Natural killer cell (primary cell): ENCODE measurements around the gene PXMP4. TPM values are rescaled to one million over a fixed set of nuclear protein-coding genes. Genes with fewer than 3 reads are reported as not detected.

ENCODE experiments used
- ATAC-seq, 3 donors: fragments of 150-1000 bp in 2 of 3; fragments of 200-7000 bp in 1 of 3; cut with Tn5 transposase; 1 replicate in 1 of 3; 2 replicates in 2 of 3; pipeline ENCODE4 v1.10.0; 2021; ENCODE audit warnings: mild to moderate bottlenecking in 2 of 3, moderate library complexity in 2 of 3
- DNase-seq, 2 donors: peaks; one replicate each; pipeline versions ENCODE4 v3.0.0 to v3.0.0-alpha.2; 2013 to 2021; ENCODE audit warnings: mixed read lengths in 1 of 2
- H3K27ac ChIP-seq: one replicate; pipeline ENCODE4 v1.5.1; 2013; ENCODE audit warnings: mild to moderate bottlenecking, low read length
- H3K27me3 ChIP-seq: one replicate; pipeline ENCODE4 v1.6.1; 2013; ENCODE audit warnings: low read length; ENCODE audit not compliant: control insufficient read depth, insufficient read depth
- H3K36me3 ChIP-seq: one replicate; pipeline ENCODE4 v1.6.1; 2013; ENCODE audit warnings: low read length; ENCODE audit not compliant: control insufficient read depth, insufficient read depth
- H3K4me1 ChIP-seq: one replicate; pipeline ENCODE4 v1.6.1; 2013; ENCODE audit warnings: low read length; ENCODE audit not compliant: control insufficient read depth, insufficient read depth
- H3K4me3 ChIP-seq: one replicate; pipeline ENCODE4 v1.5.1; 2013; ENCODE audit warnings: low read length
- H3K9me3 ChIP-seq: one replicate; pipeline ENCODE4 v1.6.1; 2013; ENCODE audit warnings: low read length; ENCODE audit not compliant: control insufficient read depth, insufficient read depth
- H3K27ac Mint-ChIP-seq, 2 donors: one replicate each; pipeline ENCODE4 v1.8.0; 2022; ENCODE audit warnings: mild to moderate bottlenecking in 2 of 2, mixed read lengths in 2 of 2, moderate library complexity in 1 of 2
- H3K27me3 Mint-ChIP-seq, 2 donors: one replicate each; pipeline ENCODE4 v1.8.0; 2022; ENCODE audit warnings: low read depth in 2 of 2, mixed read lengths in 2 of 2
- H3K36me3 Mint-ChIP-seq: one replicate; pipeline ENCODE4 v1.8.0; 2022; ENCODE audit warnings: mixed read lengths
- H3K4me1 Mint-ChIP-seq, 2 donors: one replicate each; pipeline ENCODE4 v1.8.0; 2022; ENCODE audit warnings: mixed read lengths in 2 of 2
- H3K4me3 Mint-ChIP-seq: one replicate; pipeline ENCODE4 v1.8.0; 2022; ENCODE audit warnings: mild to moderate bottlenecking, moderate library complexity, mixed read lengths
- H3K9me3 Mint-ChIP-seq, 2 donors: one replicate each; pipeline ENCODE4 v1.8.0; 2022; ENCODE audit warnings: mixed read lengths in 2 of 2
- WGBS: methylation state at CpG from one replicate; pipeline ENCODE4 v1.1.7; 2013; ENCODE audit warnings: missing lambda C conversion rate; ENCODE audit not compliant: insufficient coverage; 5-methylcytosine and 5-hydroxymethylcytosine counted together
- intact Hi-C: fragments of 100-400 bp; cut with micrococcal nuclease; formaldehyde crosslinking; loops from one replicate; pipeline ENCODE4 v1.14.2; 2022
- total RNA-seq, 4 donors: library from RNA; stranded (reverse); fragments of 120-200 nt in 1 of 4; gene quantifications; one replicate each; pipeline versions ENCODE4 v1.2.3 to v1.2.4, GENCODE V29; 2013 to 2022
- TF ChIP-seq, protein P1 (sequence below): fragments of 200-600 bp; IDR thresholded peaks from one replicate; pipeline ENCODE4 v1.8.0; 2022; ENCODE audit warnings: antibody characterized with exemption

The PXMP4 gene
- total RNA-seq, 3 donors from 2014 or later (not counting 1 experiment from before 2014, with no cell fraction given): 4.7 to 6.6 (median 6.2) TPM

DNA sequence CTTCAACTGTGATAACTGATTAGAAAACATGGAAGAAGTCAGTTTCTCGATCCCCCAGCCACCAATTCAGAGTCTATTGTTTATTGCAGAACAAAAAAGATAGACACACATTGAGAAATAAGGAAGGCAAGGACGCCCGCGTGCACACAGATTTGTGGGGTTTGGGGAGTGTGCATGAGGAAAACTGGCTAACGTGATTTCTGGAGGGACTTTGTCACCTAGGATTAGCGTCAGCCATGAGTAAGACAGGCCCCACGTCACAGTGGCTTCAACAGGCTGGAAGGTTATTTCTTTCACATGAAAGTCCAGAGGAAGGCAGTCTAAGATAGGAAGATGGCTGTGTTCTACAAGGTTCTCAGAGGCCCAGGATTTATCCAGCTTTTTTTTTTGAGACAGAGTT is 19.4 kb upstream of the PXMP4 start:
- H3K27me3 Mint-ChIP-seq: no peaks in the 10 kb centered on the region
- 94% methylated on average over 6 of the region's 7 CpGs for WGBS
- no peak overlapping the region for H3K4me3 Mint-ChIP-seq
- Histone ChIP-seq H3K27ac (no peak overlapping the region), H3K9me3 (peaks cover 10% of the 10 kb centered on the region), H3K4me1 (peaks cover 1% of the 10 kb centered on the region), H3K36me3 (no peaks in the 10 kb centered on the region), H3K27me3 (no peaks in the 10 kb centered on the region), H3K4me3 (no peak overlapping the region)
- intact Hi-C loops: no loop called here
- ATAC-seq: no peak
- peaks cover 0 to under 1% of the 10 kb centered on the region in 2 donors for H3K4me1 Mint-ChIP-seq
- no peak overlapping the region for H3K27ac Mint-ChIP-seq
- peaks cover 4 to 8% of the 10 kb centered on the region in 2 donors for H3K9me3 Mint-ChIP-seq
- TF ChIP-seq, protein P1, sequence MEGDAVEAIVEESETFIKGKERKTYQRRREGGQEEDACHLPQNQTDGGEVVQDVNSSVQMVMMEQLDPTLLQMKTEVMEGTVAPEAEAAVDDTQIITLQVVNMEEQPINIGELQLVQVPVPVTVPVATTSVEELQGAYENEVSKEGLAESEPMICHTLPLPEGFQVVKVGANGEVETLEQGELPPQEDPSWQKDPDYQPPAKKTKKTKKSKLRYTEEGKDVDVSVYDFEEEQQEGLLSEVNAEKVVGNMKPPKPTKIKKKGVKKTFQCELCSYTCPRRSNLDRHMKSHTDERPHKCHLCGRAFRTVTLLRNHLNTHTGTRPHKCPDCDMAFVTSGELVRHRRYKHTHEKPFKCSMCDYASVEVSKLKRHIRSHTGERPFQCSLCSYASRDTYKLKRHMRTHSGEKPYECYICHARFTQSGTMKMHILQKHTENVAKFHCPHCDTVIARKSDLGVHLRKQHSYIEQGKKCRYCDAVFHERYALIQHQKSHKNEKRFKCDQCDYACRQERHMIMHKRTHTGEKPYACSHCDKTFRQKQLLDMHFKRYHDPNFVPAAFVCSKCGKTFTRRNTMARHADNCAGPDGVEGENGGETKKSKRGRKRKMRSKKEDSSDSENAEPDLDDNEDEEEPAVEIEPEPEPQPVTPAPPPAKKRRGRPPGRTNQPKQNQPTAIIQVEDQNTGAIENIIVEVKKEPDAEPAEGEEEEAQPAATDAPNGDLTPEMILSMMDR: no peak
- no peaks in the 10 kb centered on the region for H3K36me3 Mint-ChIP-seq
- no peak for DNase-seq

DNA sequence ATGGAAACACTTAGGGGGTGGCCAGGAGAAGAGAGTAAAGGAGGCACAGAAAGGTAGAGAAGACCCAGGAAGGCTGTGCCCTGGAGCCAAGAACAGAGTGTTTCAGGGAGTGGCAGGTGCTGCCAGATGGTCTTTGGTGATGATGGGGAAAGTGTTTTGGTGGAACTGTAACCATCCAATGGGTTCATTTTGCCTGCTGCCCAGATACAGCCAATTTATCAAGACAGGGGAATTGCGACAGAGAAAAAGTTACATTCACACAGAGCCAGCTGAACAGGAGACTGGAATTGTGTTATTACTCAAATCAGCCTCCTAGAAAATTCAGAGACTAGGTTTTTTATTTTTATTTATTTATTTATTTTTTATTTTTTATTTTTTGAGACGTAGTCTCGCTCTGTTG is 16.9 kb upstream of the PXMP4 start:
- Histone ChIP-seq H3K9me3 (peaks cover 10% of the 10 kb centered on the region), H3K4me3 (no peak overlapping the region), H3K4me1 (peaks cover 21% of the 10 kb centered on the region), H3K27ac (no peak overlapping the region), H3K27me3 (no peaks in the 10 kb centered on the region), H3K36me3 (no peaks in the 10 kb centered on the region)
- Mint-ChIP-seq H3K4me3 (no peak overlapping the region), H3K9me3 (peaks cover 4 to 8% of the 10 kb centered on the region in 2 donors), H3K36me3 (no peaks in the 10 kb centered on the region), H3K27ac (no peak overlapping the region), H3K27me3 (no peaks in the 10 kb centered on the region), H3K4me1 (peaks cover 10 to 15% of the 10 kb centered on the region in 2 donors)
- ATAC-seq (no peak), DNase-seq (no peak)
- TF ChIP-seq, protein P1: no peak
- intact Hi-C loops: no loop called here
- WGBS: 100% methylated on average over 3 of the region's 3 CpGs

DNA sequence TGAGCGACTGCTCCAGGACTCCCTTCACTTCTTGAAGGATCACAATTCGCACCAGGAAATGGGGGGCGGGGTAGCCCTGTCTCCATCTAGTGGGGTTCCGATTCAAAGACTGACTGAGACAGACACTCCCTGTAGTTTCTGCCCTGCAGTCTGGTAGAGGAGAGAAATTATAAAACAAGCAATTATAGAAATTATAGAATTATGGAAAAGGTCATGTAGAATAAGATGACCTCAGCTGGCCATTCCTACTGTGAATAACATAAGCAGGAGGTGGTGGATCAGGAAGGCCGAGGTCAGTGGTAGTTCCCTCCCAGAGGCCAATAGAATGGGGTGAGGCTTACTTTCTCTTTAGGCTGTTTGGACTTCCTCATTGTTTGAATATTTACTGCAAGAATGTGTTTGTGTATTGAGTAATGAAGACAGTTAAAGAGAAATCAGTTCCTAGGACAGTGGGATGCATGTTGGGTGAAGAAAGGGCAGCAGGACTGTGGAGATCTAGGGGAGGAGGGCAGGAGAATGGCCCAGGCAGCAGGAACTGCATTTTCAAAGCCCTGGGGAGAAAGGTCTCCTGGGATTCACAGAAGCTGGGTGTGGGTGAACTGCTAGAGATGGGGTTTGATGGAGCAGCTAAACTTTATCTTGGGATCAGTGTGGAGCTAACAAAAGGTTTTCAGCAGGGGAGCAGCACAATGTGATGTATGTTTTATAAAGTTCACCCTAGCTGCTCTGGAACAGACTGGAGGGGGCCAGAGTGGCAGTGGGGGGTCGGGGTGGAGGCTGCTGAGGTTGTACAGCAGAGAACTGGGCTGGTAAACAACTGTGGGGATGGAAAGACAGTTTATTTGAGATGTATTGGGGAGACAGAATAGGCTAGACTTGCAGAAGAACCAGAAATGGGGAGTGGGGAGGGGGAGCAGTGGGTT is 13.8 kb upstream of the PXMP4 start:
- Histone ChIP-seq H3K4me3 (no peak overlapping the region), H3K36me3 (no peaks in the 10 kb centered on the region), H3K9me3 (peaks cover 10% of the 10 kb centered on the region), H3K27me3 (no peaks in the 10 kb centered on the region), H3K27ac (no peak overlapping the region), H3K4me1 (peaks cover 27% of the 10 kb centered on the region)
- intact Hi-C loops: no loop called here
- H3K4me1 Mint-ChIP-seq: peaks cover 16 to 25% of the 10 kb centered on the region in 2 donors
- no peaks in the 10 kb centered on the region for H3K36me3 Mint-ChIP-seq
- peaks cover 4 to 8% of the 10 kb centered on the region in 2 donors for H3K9me3 Mint-ChIP-seq
- TF ChIP-seq, protein P1: no peak
- peak overlapping the region; percentile 50 for H3K4me3 Mint-ChIP-seq
- DNase-seq (no peak), ATAC-seq (no peak)
- WGBS: 55% methylated on average over 6 of the region's 6 CpGs
- H3K27ac Mint-ChIP-seq: peak overlapping the region; percentile 35 to 43
- H3K27me3 Mint-ChIP-seq: no peaks in the 10 kb centered on the region
